Stimulated activated naive CD8-positive, alpha-beta T cell treated with anti-CD3 and anti-CD28 coated beads, Interleukin-15, Interleukin-2, amounts not matched to agents 100 U/mL and 50 U/mL, for 24 hours (primary cell): ENCODE measurements around the gene PYURF.
"Not testable (repeated sequence)": the region's sequence is repeated elsewhere in the genome, so short reads cannot be mapped to it uniquely, and the experiment has no call there.

ENCODE experiments used
- ATAC-seq: fragments of 150-1000 bp; cut with Tn5 transposase; one replicate; pipeline ENCODE4 v1.10.0; 2021
- DNase-seq: peaks from one replicate; pipeline ENCODE4 v3.0.0; 2021

The PYURF gene, protein sequence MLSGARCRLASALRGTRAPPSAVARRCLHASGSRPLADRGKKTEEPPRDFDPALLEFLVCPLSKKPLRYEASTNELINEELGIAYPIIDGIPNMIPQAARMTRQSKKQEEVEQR

DNA sequence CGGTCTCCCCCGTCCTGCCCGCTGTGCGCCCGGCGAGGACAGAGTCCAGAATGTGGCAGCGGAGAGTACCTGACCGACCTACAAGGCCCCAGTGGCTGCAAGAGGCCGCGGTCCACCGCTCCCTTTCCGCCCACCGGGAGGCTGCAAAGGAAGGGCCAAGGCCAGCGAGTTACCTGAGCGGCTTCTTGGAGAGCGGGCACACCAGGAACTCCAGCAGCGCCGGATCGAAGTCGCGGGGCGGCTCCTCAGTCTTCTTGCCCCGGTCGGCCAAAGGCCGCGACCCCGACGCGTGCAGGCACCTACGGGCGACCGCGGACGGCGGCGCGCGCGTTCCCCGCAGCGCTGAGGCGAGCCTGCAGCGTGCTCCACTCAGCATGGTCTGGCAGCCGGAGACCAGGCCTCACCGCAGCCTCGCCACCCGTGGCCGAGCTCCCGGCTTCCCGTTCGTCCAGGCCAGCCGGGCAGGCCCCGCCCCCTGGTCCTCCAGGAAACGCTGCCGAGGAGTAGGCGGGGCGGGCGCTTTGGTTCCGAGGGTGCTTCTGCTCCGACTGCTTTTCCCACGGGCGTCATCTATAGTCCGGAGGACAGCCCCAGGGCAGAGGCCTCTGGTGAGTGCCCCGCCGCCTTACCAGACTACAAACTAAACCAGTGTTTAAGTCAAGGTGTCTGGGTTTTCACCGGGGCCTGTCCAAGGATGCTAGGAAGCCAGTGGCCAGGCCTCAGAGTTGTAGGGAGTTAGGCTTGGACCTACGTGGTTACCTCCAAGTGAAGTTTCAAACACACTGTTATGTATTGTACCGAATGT, at the start of gene PYURF:
TSS of gene PYURF (minus strand) at position 452 of the 805 bp plus-strand sequence. CDS start at position 376, 76 bp downstream.
- ATAC-seq: peak; percentile 91
- DNase-seq: peak; percentile 88

DNA sequence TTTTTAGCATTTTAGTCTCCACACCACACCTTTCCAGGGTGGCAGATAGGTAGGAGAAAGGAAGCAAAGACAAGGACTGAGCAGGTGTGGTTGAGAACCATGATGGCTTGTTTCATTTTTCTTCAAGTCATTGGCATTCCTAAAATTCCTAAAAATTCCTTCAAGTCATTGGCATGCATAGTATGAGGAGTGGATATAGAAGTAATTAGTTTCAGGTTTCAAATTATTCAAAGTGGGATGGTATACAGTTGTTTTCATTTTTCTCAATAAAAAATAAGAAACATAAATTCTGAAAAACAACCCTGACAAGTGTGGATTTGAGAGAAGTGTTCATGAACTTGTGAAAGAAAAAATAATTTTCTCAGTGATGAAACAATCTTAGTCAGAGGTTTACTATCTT, 46.4 kb upstream of the PYURF start:
- ATAC-seq (no peak), DNase-seq (no peak)

GRCh38 chr4:88567591-88567990, 44.0 kb upstream of the PYURF start:
- DNase-seq (no peak), ATAC-seq (no peak)

DNA sequence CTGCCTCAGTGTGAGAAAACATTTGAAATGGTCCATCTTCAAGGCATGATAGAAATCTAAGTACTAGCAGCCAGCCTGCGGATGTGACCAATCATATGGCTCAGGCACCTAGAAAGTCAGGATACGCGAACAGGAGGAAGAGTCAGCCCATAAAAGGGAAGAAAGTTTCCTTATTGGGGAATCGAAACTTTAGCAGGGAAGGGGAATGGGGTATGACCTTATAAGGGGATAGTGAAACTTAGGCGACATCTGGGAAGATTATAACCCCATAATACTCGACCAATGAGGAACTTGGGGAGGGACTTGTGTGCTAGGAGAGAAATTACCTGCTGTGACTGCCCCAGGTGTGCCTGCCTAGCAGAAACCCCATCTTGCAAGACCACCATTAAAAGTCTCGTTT, 26.2 kb upstream of the PYURF start:
- no peak for ATAC-seq
- DNase-seq: no peak

- ATAC-seq: not testable (repeated sequence)
- DNase-seq: peak; percentile 81
Measured at GRCh38 chr4:88539322-88540068, 15.9 kb upstream of the PYURF start.

DNA sequence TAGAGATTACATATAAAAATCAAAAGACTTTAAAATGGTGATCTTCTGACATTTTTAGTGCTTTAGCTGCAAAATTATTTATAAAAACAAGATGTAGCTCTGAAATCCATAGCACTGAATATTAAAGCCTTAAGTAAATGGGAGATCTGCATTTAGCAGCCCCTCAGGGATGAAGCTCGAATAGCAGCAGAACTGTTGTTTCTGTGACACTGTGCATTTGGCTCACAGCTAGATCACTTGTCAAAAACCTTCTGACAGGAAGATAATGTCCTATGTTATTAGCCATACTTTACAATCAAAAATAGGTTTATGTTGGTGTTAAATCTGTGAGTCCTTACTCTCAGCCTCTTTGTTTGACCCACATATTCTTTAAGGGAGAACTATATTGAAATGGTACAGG, 14.1 kb upstream of the PYURF start:
- DNase-seq (no peak), ATAC-seq (no peak)

DNA sequence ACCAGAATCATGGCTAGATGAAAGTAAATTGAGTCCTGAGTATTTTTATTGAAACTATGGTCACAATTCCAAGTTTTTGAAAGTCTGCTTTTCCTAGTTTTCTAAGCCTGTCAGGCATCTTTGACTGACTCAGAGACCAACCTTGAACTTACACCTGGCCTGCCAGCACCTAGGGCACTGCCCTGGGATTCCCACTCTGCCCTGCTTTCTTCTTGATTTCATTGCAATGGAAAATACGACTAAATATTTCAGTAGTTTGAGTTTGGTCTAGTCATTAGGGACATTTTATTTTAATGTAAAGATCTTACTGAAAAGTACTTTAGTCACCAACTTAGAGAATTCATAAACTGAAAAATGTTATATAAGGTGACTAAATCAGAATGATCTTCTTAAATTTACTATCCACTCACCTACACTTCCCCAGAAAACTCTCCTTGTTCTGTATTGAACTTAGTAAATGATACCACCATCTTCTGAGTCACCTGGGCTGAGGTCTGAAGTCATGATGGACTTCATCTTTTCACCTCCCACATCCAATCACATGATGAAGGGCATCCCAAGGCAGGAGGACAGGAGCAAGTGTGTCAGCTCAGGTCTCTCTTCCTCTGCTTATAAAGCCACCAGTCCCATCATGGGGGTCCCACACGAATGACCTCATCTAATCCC, 11.6 kb upstream of the PYURF start:
- peak; percentile 81 for ATAC-seq
- no peak for DNase-seq

DNA sequence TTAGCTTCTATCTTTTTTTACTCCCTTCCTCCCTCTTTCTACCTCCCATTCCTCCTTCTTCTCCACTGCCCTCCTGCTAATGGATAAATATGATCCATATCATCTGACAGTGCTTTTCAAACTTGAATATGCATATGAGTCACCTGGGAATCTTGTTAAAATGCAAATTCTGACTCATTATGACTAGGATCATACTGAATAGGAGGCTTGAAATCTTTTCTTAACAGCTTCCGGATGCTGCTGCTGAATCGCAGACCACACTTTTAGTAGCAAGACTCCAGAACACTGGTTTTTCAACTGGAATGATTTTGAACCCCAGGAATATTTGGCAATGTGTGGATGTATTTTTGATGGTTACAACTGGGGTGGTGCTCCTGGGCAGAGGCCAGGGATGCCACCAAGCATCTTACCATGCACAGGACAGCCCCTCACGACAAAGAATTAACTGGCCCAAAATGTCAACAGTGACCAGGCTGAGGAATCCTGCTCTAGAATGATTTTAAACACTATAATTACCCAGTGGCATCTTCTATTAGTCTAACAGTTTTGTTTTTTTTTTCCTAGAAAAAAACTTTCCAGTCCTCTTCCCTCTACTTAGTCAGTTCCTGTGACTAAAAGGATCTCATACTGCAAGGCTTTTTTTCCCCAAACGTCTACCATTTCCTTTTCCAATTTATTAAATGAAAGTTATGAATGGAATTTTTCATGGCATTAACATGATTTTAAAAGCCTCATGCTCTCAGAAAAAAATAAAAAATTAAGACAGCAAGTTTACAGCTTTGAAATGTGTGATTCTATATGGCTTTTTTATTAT, 10.6 kb upstream of the PYURF start:
- DNase-seq (no peak), ATAC-seq (no peak)

- ATAC-seq: no peak
Measured at GRCh38 chr4:88533088-88533790, 9.7 kb upstream of the PYURF start.

GRCh38 chr4:88531549-88531948, 8.0 kb upstream of the PYURF start:
- ATAC-seq: no peak
- DNase-seq: no peak

More at GRCh38 chr4:88533088-88533790, 9.7 kb upstream of the PYURF start:
- DNase-seq: no peak

GRCh38 chr4:88528861-88529260, 5.3 kb upstream of the PYURF start:
- ATAC-seq: no peak
- no peak for DNase-seq

GRCh38 chr4:88527787-88528186, 4.2 kb upstream of the PYURF start:
- ATAC-seq (no peak), DNase-seq (no peak)

DNA sequence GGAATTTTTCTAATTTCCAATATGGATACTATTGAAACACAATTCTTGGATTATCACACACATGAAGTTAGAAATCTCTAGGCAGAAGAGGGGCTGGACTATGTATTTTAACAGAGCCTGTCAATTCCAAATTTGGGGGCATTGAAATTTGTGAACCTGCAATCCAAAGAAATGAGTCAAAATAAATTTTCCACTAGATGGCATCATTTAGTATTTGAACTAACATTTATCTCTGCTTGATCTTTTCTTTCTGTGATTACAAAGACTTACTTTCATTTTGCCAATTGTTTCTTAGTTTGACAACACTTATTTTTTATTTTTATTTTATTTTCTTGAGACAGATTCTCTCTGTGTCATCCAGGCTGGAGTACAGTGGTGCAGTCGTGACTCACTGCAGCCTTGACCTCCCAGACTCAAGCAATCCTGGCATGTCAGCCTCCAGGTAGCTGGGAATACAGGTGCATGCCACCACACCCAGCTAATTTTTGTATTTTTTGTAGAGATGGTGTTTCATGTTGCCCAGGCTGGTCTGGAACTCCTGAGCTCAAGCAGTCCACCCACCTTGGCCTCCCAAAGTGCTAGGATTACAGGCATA, 2.7 kb upstream of the PYURF start:
- DNase-seq (no peak), ATAC-seq (no peak)

GRCh38 chr4:88524171-88524570, 595 bp upstream of the PYURF start:
- ATAC-seq (no peak), DNase-seq (no peak)

GRCh38 chr4:88522702-88523324, 763 bp downstream of the PYURF start:
- ATAC-seq (no peak), DNase-seq (peak; percentile 55)

DNA sequence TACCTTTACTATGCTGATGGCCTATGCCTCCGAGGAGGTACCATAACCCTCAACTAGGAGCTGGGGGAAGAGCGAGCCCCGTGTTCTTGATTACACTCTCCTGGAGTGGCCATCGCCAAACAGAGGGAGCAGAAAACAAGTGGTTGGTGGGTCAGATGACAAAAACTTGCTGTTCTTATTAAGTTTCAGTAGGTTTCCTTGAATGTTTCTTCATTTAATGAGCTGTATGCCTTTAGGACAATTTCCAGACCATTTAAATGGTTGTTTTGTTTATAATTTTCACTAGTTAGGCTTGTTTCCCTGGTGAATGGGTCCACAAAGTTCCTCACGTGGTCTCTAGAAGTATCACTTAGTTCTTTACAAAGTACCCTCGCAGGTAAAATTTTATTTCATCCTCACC, 4.7 kb downstream of the PYURF start:
- ATAC-seq (no peak), DNase-seq (no peak)

- DNase-seq (no peak), ATAC-seq (no peak)
Measured at GRCh38 chr4:88517825-88518224, 5.8 kb downstream of the PYURF start.

GRCh38 chr4:88516746-88517145, 6.8 kb downstream of the PYURF start:
- DNase-seq (no peak), ATAC-seq (no peak)

DNA sequence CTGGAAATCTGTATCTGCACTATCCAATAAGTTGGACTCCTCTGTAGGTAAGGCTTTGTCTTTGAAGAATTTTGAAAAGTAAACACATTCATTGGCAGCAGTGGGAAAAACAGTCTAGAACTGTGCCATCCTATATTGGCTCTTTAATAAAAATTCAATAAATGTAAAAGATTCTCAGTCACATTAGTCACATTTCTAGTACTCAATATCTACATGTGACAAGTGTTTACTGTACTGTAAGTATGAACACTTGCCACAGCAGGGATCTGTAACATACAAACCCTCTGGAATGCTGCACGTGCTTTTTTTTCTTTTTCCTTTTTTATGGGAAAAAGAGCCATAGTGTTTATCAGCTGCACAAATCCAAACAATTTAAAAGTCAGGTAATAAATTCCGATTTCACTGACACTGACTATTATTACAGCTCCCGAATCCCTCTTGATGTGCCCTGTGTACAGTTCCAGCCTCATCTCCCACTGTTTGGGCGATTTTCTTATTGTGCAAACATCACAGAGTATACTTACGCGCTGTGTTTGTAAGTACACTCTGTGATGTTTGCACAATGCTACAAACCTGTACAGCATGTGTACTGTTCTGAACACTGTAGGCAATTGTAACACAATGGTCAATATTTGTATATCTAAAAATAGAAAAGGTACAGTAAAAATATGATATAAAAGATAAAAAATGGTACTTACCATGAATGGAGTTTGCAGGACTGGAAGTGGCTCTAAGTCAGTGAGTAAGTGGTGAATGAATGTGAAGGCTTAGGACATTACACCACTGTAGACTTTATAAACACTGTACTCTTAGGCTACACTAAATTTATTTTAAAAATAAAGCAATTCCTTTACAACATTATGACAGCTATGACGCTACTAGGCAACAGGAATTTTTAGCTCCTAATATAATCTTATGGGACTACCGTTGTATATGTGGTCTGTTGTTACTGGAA, 8.7 kb downstream of the PYURF start:
- ATAC-seq: no peak
- no peak for DNase-seq
